Ramos (cell line): Measurements from ENCODE around the gene UCN.

Experiments
- in situ Hi-C: fragments of 300-500 bp; cut with MboI; formaldehyde crosslinking; loops from one replicate; pipeline ENCODE4 v1.14.3; 2022; ENCODE audit warnings: low sequenced_read_pairs; ENCODE audit not compliant: unreplicated experiment

The UCN gene

DNA sequence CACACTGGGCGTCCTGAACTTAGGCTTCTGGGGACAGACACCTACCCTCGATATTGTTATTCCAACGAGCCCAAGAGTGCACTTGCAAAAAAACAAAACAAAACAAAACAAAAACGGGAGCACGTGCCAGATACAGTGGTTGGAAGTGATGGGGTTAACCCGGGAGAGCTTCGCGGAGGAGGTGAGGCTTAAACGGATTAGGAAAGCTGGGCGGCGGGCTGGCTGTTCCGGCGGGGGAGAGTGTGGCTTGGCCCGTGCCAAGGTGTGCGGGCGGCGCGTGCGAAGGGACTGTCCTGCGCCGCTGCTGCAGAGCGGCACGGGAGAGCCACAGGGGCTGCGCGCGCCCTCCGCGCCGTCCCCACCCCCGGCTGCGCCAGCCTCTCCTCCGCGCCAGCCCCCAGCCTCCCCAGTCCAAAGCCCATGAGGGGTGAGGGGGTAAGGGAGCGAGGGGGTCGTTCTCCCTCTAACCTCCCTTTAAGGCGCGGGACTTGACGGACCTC is 43.9 kb downstream of the UCN start:
- in situ Hi-C loops: no loop called here

DNA sequence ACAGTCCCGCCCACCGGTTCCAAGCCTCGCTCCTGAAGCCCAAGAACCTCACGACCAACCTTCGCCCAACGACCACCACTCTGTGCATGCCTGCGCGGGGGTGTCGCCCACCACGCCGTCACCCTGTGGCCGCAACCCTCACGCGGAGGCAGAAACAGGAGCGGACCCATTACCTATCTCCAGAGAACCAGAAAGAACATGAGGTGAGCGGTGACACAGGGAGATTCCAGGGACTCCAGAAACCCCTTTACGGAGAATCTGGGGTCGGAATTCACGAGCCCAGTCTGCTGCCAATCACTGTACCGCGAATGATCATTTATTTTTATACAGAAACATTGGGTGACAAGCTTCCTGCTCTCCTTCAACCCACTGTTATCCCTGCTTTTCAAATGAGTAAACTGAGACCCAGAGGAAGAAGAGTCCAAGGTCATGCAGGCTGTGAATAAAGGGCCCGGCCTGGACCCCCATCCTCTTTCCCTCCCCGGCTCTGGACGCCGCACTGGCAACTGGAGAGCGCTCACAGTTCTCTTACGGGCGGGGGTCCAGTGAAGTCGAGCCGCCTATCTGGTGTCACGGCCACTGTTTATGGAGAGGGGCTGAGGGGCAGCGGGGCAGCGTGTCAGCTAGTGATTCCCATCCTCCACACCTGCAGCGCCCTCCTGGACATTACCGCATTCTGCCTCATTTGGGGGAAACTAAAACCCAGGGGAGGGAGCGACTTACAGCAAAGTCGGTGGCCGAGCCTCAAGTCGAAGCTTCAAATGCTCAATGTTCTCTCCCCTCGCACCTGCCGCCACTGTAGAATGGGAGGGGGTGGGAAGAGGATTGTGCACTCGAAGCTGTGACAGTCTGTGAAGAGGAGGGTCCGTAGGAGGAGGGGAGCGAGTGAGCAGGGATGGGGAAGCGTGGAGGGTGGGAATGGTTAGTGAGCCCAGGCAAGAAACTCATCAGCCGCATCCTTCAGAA is 44.7 kb downstream of the UCN start:
- in situ Hi-C loops: no loop called here

GRCh38 chr2:27262379-27263286 is 45.6 kb downstream of the UCN start, which contains the start of gene SLC30A3:
SLC30A3 (minus strand) TSS chr2:27263047; CDS start chr2:27262906, 141 bp downstream.
- in situ Hi-C loops: no loop called here

DNA sequence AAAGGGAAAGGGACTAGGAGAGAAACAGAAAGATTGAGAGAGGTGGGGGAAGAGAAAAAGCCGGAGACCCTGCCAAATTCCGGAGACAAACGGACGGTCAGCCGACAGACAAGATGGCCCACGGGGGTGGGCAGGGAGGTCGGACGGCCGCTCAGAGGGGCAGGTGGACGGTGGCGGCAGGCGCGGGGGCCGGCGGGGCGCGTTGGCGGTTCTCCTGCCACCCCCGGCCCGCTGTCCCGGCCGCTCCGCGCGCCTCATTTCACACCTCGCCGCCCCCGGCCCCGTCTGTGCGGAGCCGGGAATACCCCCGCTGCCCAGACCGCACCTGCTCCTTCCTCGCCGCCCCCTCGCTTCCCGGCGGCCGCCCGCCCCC is 46.3 kb downstream of the UCN start:
- in situ Hi-C loops: no loop called here

DNA sequence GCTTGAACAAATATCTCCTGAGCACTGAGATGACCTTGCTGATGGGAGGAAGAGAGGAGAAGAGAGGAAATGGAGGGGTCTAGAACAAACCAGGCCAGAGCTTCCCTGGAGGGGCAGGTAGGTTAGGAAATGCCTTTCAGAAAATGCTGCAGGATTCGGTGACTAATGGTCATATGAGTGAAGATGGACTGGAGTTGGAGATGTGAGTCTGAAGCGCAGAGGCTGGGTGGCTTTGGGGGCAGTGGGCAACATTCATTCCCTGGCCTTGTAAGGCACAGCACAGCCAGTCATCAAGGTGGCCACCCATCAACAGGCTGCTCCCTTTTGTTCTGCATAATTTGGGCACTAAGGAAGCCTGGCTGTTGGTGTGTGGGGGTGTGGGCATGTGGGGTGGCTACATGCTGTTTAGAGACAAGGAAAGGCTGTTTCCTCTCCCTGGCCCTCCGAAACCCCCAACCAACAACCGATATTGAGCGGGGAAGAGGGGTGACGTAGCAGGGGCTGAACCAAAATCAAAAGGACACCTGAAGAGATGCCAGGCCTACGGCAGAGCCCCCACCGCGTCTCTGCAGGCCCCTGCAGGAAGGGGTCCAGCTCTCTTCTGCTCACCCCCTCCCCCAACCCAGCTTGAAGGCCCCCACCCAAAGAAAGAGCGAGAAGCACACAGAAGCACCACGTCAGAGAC is 46.9 kb downstream of the UCN start:
- in situ Hi-C loops: no loop called here

DNA sequence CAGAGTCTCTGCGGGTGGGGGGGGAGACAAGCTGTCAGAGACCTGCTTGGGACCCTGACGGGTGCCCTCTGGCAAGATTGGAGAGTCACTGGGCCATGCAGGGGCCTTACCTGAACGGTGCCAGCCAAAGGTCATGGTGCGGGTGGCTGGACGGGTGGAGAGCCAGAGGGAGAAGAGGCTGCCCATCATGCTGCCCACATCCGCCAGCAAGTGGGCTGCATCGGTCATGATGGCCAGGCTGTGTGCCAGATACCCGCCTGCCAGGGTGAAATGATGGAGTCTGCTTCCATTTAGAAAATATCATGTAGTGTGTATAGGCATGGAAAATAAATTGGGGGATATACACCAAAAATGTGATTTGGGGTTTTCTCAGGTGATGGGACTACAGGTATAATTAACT is 50.2 kb downstream of the UCN start:
- in situ Hi-C loops: no loop called here
